HepG2 (cell line): ENCODE data around the gene NOTUM. TPM values are rescaled to one million over a fixed set of nuclear protein-coding genes. Genes with fewer than 3 reads are reported as not detected.

Experiments
- ATAC-seq: fragments of 200-7000 bp; cut with Tn5 transposase; 3 replicates; pipeline ENCODE4 v1.9.1; 2020; ENCODE audit warnings: mild to moderate bottlenecking, moderate library complexity
- BruUV-seq: library from RNA; stranded (reverse); fragments of 400-500 nt; replicated peaks from 2 replicates; lab custom pipeline; 2021; lab: Mats Ljungman, UMichigan
- CTCF ChIA-PET: fragments of 300-600 bp; formaldehyde crosslinking; extraction: SDS; loops from one replicate; lab custom pipeline; 2021; ENCODE audit warnings: low total read pairs, inconsistent platforms, low intra/inter-chr PET ratio; lab: Yijun Ruan, JAX
- POLR2A ChIA-PET: fragments of 350-600 bp; sonication (Branson Sonifier 250); formaldehyde crosslinking; loops from one replicate; lab custom pipeline; 2020; ENCODE audit warnings: antibody characterized with exemption, inconsistent platforms; lab: Yijun Ruan, JAX
- DNase-seq: peaks from one replicate; pipeline ENCODE4 v3.0.0-alpha.2; 2015; ENCODE audit warnings: low spot score
- FAIRE-seq: peaks from 3 replicates; lab custom pipeline; 2011; peaks lifted over from hg19 to GRCh38; lab: Jason Lieb, UNC
- H2AFZ ChIP-seq: one replicate; pipeline ENCODE4 v1.6.1; 2011; ENCODE audit warnings: low read length, inconsistent platforms
- H3K27ac ChIP-seq: fragments of 300-600 bp; 3 replicates; pipeline ENCODE4 v1.8.0; 2011; ENCODE audit warnings: mixed run types, mild to moderate bottlenecking, mixed read lengths, low read length, inconsistent platforms; ENCODE audit not compliant: insufficient read depth; ENCODE audit errors: extremely low read length
- H3K27me3 ChIP-seq, 2 experiments: fragments of 200-600 bp in 1 of 2; 2 replicates in 1 of 2; 3 replicates in 1 of 2; pipeline versions ENCODE4 v1.6.0 to v1.8.0; 2011; ENCODE audit warnings: low read length in 2 of 2, mild to moderate bottlenecking in 2 of 2, moderate library complexity in 2 of 2, inconsistent platforms in 1 of 2; ENCODE audit not compliant: insufficient read depth in 2 of 2, control insufficient read depth in 1 of 2
- H3K36me3 ChIP-seq, 2 experiments: fragments of 200-600 bp in 1 of 2; replicated peaks in 1 of 2; 2 replicates in 1 of 2; 3 replicates in 1 of 2; pipeline versions ENCODE4 v1.5.1 to v1.8.0; 2011; ENCODE audit warnings: low read length in 2 of 2, inconsistent platforms in 1 of 2; ENCODE audit not compliant: insufficient read depth in 2 of 2, control insufficient read depth in 1 of 2
- H3K4me1 ChIP-seq: 2 replicates; pipeline ENCODE4 v1.5.1; 2012; ENCODE audit warnings: low read length, inconsistent platforms; ENCODE audit not compliant: insufficient read depth
- H3K4me2 ChIP-seq: 2 replicates; pipeline ENCODE4 v1.6.0; 2011; ENCODE audit warnings: low read depth, low read length, inconsistent platforms
- H3K4me3 ChIP-seq, 3 experiments: fragments of 200-600 bp in 1 of 3; sonication (generic), shearing (Covaris generic) in 1 of 3; replicated peaks in 1 of 3; 2 replicates each; pipeline ENCODE4 v1.5.1; 2011 to 2016; ENCODE audit warnings: low read length in 3 of 3, inconsistent platforms in 2 of 3, low read depth in 2 of 3, mild to moderate bottlenecking in 2 of 3, control low read depth in 1 of 3, mixed read lengths in 1 of 3; ENCODE audit not compliant: insufficient read depth in 1 of 3
- H3K79me2 ChIP-seq: one replicate; pipeline ENCODE4 v1.6.1; 2011; ENCODE audit warnings: low read length, inconsistent platforms; ENCODE audit not compliant: insufficient read depth
- H3K9ac ChIP-seq: 2 replicates; pipeline ENCODE4 v1.6.0; 2011; ENCODE audit warnings: mild to moderate bottlenecking, low read depth, low read length, inconsistent platforms; ENCODE audit not compliant: insufficient read depth
- H3K9me3 ChIP-seq: 2 replicates; pipeline ENCODE4 v1.5.1; 2012; ENCODE audit warnings: mild to moderate bottlenecking, low read length
- H4K20me1 ChIP-seq: 2 replicates; pipeline ENCODE4 v1.6.0; 2011; ENCODE audit warnings: inconsistent platforms, mild to moderate bottlenecking, low read length, moderate library complexity; ENCODE audit not compliant: insufficient read depth
- AGO2 ChIP-seq: fragments of 200-400 bp; formaldehyde crosslinking; optimal IDR thresholded peaks from 2 replicates; pipeline ENCODE3; 2017; ENCODE audit warnings: mild to moderate bottlenecking, low read depth, low read length, moderate library complexity
- ARHGAP35 ChIP-seq: sonication (generic); formaldehyde crosslinking; IDR thresholded peaks from 2 replicates; pipeline ENCODE4 v1.9.0; 2022; ENCODE audit warnings: mild to moderate bottlenecking, inconsistent platforms, moderate library complexity, missing genetic modification reagents, borderline replicate concordance
- HBP1 ChIP-seq: IDR thresholded peaks from 2 replicates; pipeline ENCODE4 v1.6.1; 2016; ENCODE audit warnings: low read depth, control low read depth
- LRRFIP1 ChIP-seq: sonication (generic); formaldehyde crosslinking; conservative IDR thresholded peaks from 2 replicates; pipeline ENCODE4 v1.4.0; 2020; ENCODE audit warnings: missing genetic modification reagents
- POLR2G ChIP-seq: fragments of 200-400 bp; formaldehyde crosslinking; IDR thresholded peaks from 2 replicates; pipeline ENCODE4 v1.6.1; 2018; ENCODE audit warnings: mild to moderate bottlenecking, low read depth, low read length, moderate library complexity
- STAT6 ChIP-seq: sonication (generic); formaldehyde crosslinking; IDR thresholded peaks from 2 replicates; pipeline ENCODE4 v1.4.0; 2020; ENCODE audit warnings: missing genetic modification reagents, mild to moderate bottlenecking, borderline replicate concordance
- ZNF446 ChIP-seq: sonication (generic); formaldehyde crosslinking; IDR thresholded peaks from 2 replicates; pipeline ENCODE4 v1.5.0; 2020; ENCODE audit warnings: mild to moderate bottlenecking, missing genetic modification reagents
- WGBS: methylation state at CpG from one replicate; pipeline ENCODE4 v1.1.6; 2017; ENCODE audit warnings: low lambda C conversion rate; 5-methylcytosine and 5-hydroxymethylcytosine counted together
- in situ Hi-C: cut with HindIII; loops from 2 replicates; pipeline ENCODE4 v1.10.0; 2017; ENCODE audit warnings: low pct_unique_long_range_greater_than_20kb; ENCODE audit not compliant: extremely low pct_ligation_motif_present
- intact Hi-C: fragments of 100-400 bp; cut with micrococcal nuclease; formaldehyde crosslinking; loops from one replicate; pipeline ENCODE4 v1.10.0; 2022; ENCODE audit not compliant: unreplicated experiment
- polyA plus RNA-seq, 8 experiments: library from polyadenylated mRNA; depleted of rRNA in 3 of 8; stranded (reverse) in 7 of 8; unstranded in 1 of 8; fragments of >200 nt; fragmentation: Illumina TruSeq in 4 of 8; extraction: Trizol in 4 of 8; gene quantifications; 2 replicates each; pipeline versions ENCODE4 v1.2.1 to v1.2.3, GENCODE V29; 2011 to 2016; ENCODE audit warnings: low read depth in 4 of 8, missing spikeins in 1 of 8, mixed read lengths in 1 of 8; ENCODE audit not compliant: insufficient read depth in 1 of 8
- total RNA-seq, 5 experiments: library from RNA; depleted of rRNA; stranded (reverse); fragments of >200 nt; fragmentation: Illumina TruSeq; extraction: Trizol; gene quantifications; 2 replicates each; pipeline ENCODE4 v1.2.3, GENCODE V29; 2016; ENCODE audit warnings: low read depth in 1 of 5

NOTUM gene
- total and polyA plus RNA-seq, 2 of the 13 experiments (the other 11 are each of a cell fraction or from before 2014, with no cell fraction given) = 150 to 160 TPM

- intact Hi-C loops = no loop called here
- FAIRE-seq (no peak), ATAC-seq (no peak), DNase-seq (no peak)
- Histone ChIP-seq H2AFZ (no peak overlapping the region), H3K4me3 (no peak overlapping the region), H4K20me1 (peaks cover 14% of the 10 kb centered on the region; the same call in 1 of the 2 replicates), H3K9ac (no peak overlapping the region), H3K79me2 (peaks cover 33% of the 10 kb centered on the region), H3K4me2 (no peak overlapping the region), H3K36me3 (peaks cover 47 to 57% of the 10 kb centered on the region in 2 experiments), H3K9me3 (no peaks in the 10 kb centered on the region), H3K4me1 (peaks cover 41% of the 10 kb centered on the region), H3K27me3 (no peaks in the 10 kb centered on the region; a peak in 1 of 5 replicates), H3K27ac (no peak overlapping the region)
- no TSS peak for BruUV-seq
- WGBS = 94% methylated on average over 8 of the region's 10 CpGs
- ChIA-PET POLR2A (interaction anchor here (1.5 to 2.0 kb wide), 2 partner anchors 14 to 19 kb away, joined by 3 to 5 read pairs; partner anchors contain the start of genes ALYREF and ANAPC11), CTCF (no interaction called here)
- in situ Hi-C loops = no loop called here
- TF ChIP-seq HBP1 (CRISPR knock-in tag) = no peak
- TF ChIP-seq STAT6 = no peak
- no peak for TF ChIP-seq ZNF446 (CRISPR knock-in tag)
- TF ChIP-seq ARHGAP35 (CRISPR knock-in tag) = no peak
- no peak for TF ChIP-seq LRRFIP1 (CRISPR knock-in tag)
- TF ChIP-seq AGO2 = peak; percentile 7
- TF ChIP-seq POLR2G = peak; percentile 47
Measured at GRCh38 chr17:81905993-81906392, 55.0 kb downstream of the NOTUM start.
